ENCODE data around the gene HECTD4.

The HECTD4 gene

DNA sequence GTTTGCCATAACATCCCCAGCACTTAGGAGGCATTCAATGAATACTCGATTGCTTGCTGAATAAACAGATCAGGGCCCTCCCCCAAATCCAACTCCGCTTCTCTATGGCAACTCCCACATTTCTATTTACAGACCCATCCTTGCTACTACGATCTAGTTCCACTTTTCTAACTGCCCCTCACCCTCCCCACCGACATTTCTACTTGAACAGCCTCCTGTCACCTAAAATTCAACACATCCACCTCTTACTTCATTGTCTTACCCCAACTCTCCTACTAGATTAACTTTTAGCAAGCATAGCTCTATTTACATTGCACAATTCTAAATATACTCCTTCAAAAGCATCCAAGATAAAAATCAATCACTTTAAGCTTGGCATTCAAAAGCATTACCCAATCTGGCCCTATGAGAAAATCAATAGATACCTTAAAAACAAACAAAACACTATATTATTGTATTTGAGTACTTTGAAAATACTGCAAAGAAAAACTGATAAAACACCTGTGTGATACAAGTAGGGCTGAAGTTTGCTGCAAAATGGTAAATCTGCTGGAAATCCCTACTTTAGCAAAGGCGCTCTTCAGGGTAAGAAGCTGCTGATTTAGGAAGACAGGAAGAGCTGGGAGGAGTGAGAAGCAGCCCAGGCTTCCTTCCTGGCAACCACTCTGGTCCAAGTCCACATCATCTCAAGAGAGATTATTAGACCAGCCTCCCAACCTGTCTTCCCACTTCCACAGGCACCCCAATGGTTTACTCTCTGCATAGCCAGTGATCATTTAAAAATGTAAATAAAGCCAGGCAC is 96.4 kb downstream of the HECTD4 start:
- no peak for TF ChIP-seq CTCF (IDR thresholded peaks at IDR 0.05)

- no peak for TF ChIP-seq CTCF (IDR thresholded peaks at IDR 0.05)
Measured at GRCh38 chr12:112283546-112283945, 98.7 kb downstream of the HECTD4 start.

DNA sequence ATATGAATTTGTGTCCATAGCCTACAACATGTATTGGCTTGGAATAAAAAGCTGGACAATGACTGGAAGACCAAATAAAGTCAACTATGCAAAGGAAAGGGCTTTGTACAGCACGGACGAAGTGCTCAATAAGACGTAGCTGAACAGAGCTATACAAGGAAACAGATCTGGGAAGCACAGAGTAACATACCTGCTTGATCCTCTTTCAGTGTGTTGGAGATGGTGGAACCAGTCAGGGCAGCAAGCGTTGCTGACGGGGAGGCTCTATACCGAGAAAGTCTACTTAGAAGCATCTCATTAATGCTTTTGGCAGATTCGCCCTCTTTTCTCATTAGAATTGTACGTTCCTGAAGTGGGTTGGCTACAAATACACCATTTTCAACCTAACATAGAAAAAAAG is 99.3 kb downstream of the HECTD4 start:
- no peak for TF ChIP-seq CTCF (IDR thresholded peaks at IDR 0.05)

- TF ChIP-seq CTCF (IDR thresholded peaks at IDR 0.05) = no peak
Measured at GRCh38 chr12:112275836-112276235, 106.4 kb downstream of the HECTD4 start.

- TF ChIP-seq CTCF (IDR thresholded peaks at IDR 0.05) = no peak
Measured at GRCh38 chr12:112275207-112275606, 107.0 kb downstream of the HECTD4 start.

DNA sequence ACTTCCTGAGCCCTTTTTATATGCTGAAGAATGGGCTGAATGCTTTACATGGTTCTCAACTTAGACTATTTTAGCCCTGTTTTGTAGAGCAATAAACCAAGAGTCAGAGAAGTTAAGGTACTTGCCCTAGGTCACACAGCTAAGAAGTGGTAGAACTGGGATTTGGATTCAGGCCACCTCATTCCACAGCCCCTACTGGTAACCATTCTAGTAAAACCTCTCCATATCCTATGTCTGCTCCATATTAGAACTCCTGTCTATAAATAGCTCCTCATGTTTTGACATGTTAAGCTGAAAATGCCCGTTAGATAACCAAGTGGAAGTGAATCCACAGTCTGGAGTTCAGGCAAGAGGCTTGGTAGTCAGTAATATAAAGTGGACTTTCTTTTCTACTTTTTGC is 111.6 kb downstream of the HECTD4 start:
- TF ChIP-seq CTCF (IDR thresholded peaks at IDR 0.05) = no peak

GRCh38 chr12:112266473-112266872 is 115.8 kb downstream of the HECTD4 start:
- TF ChIP-seq CTCF (IDR thresholded peaks at IDR 0.05) = no peak

DNA sequence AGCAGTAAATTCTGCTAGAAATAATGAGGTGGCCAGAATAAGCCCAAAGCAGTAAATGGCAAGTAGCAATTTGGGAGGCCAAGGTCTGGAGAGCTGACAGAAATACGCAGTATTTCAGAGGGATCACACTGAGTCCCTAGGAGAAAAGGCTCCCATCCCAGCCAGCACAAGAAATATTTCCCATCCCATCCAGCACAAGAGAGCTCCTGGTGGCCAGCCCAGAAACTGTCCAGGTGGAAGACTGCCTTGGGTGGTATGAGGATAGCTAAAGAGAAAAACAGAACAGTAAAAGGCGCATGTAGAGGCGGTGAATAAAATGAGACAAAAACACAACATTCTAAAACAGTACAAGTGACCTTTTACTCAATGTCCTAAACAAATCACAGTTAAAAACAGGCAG is 120.7 kb downstream of the HECTD4 start:
- no peak; the same call in 1 of the 2 replicates for TF ChIP-seq CTCF (IDR thresholded peaks at IDR 0.05)
